Activated CD4-positive, alpha-beta T cell treated with anti-CD3 and anti-CD28 coated beads, Interleukin-2, amount 10 ng/mL, durations not matched to agents 7 days and 5 days (primary cell): ENCODE data around the gene SYT2. TPM values are rescaled to one million over a fixed set of nuclear protein-coding genes. Genes with fewer than 3 reads are reported as not detected.
"Not testable (repeated sequence)": the region's sequence is repeated elsewhere in the genome, so short reads cannot be mapped to it uniquely, and the experiment has no call there.

ENCODE experiments used
- CTCF ChIA-PET: fragments of 350-600 bp; sonication (Branson Sonifier 250); formaldehyde crosslinking; loops from one replicate; lab custom pipeline; 2021; ENCODE audit warnings: antibody characterized with exemption; lab: Charles Lee
- POLR2A ChIA-PET: fragments of 350-600 bp; sonication (Branson Sonifier 250); formaldehyde crosslinking; loops from one replicate; lab custom pipeline; 2021; ENCODE audit warnings: antibody characterized with exemption; lab: Charles Lee
- DNase-seq: peaks from one replicate; pipeline ENCODE4 v3.0.0-alpha.2; 2020
- H3K27ac Mint-ChIP-seq: one replicate; pipeline ENCODE4 v1.8.0; 2021; ENCODE audit warnings: mild to moderate bottlenecking, moderate library complexity, mixed read lengths
- H3K27me3 Mint-ChIP-seq: one replicate; pipeline ENCODE4 v1.8.0; 2021; ENCODE audit warnings: mixed read lengths
- H3K36me3 Mint-ChIP-seq: one replicate; pipeline ENCODE4 v1.8.0; 2021; ENCODE audit warnings: low read depth, mixed read lengths
- H3K4me1 Mint-ChIP-seq: one replicate; pipeline ENCODE4 v1.8.0; 2021; ENCODE audit warnings: mixed read lengths
- H3K4me3 Mint-ChIP-seq: one replicate; pipeline ENCODE4 v1.8.0; 2021; ENCODE audit warnings: mild to moderate bottlenecking, moderate library complexity, mixed read lengths
- H3K9me3 Mint-ChIP-seq: one replicate; pipeline ENCODE4 v1.8.0; 2021; ENCODE audit warnings: mixed read lengths
- total RNA-seq, 2 experiments: library from RNA; stranded (reverse); gene quantifications; one replicate each; pipeline ENCODE4 v1.2.3, GENCODE V29; 2021

SYT2 gene
- total RNA-seq, 2 experiments from 2014 or later: not detected

DNA sequence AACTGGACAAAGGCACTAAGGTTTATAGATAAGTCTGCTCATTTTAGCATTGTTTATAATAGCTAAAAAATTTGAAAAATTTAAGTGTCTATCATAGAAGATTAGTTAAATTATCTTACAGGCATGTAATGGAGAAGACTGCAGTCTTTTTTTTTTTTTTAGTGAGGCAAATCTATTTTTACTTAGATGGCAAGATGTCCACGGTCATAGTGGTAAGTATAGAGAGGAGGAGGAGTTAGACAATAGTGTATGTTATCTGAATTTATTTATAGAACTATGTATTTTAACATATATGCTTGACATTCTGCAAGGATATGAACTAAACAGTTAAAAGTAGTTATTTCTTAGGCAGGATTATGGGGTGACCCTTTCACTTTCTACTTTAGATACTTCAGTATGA, 149.0 kb downstream of the SYT2 start:
- Mint-ChIP-seq H3K36me3 (peaks cover 1% of the 10 kb centered on the region), H3K9me3 (no peaks in the 10 kb centered on the region), H3K27me3 (no peaks in the 10 kb centered on the region), H3K27ac (no peak overlapping the region), H3K4me1 (peaks cover 14% of the 10 kb centered on the region), H3K4me3 (no peak overlapping the region)
- POLR2A ChIA-PET: interaction anchor here (0.6 kb wide), 1 partner anchor 21 kb away, joined by 3 read pairs; no protein-coding TSS in a partner anchor
- no peak for DNase-seq
- CTCF ChIA-PET: interaction anchor here (0.5 to 1.3 kb wide), 4 partner anchors 11 to 512 kb away, joined by 3 read pairs; no protein-coding TSS in a partner anchor

DNA sequence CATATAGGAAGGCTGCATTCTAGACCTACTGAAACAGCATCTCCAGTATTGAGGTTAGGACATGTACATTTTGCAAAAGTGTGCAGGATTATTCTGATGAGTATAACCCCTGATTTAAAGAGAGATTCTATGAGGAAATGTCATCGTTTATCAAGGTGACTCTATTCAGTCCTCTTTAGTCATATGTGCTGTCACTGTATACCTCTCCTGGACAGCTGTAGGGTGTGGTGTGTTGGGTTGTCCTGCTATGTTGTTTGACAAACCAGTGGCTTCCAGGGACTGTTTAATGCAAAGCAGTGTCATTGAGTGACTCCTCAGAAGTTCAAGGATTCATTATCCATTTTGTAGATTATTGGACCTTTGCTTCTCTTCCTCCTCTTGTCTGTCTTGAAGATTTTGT, 152.6 kb downstream of the SYT2 start:
- DNase-seq, H3K27me3 Mint-ChIP-seq, POLR2A ChIA-PET, H3K4me3 Mint-ChIP-seq, CTCF ChIA-PET, H3K36me3 Mint-ChIP-seq, H3K9me3 Mint-ChIP-seq, H3K4me1 Mint-ChIP-seq, H3K27ac Mint-ChIP-seq: not testable (repeated sequence)

DNA sequence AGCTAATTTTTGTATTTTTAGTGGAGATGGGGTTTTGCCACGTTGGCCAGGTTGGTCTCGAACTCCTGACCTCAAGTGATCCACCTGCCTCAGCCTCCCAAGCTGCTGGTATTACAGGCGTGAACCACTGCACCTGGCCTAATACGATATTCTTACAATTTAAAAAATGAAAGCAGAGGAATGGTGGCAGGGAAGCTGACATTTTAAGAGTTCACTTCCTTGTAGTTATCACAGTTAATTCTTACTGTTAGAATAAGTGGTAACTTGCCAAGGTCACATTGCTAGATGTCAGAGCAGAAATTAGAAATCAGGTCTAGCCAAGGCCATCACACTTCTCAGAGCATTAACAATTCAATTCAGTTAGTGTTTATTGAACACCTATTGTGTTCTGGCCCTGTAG, 154.2 kb downstream of the SYT2 start:
- DNase-seq, H3K4me3 Mint-ChIP-seq, H3K27ac Mint-ChIP-seq, CTCF ChIA-PET, H3K4me1 Mint-ChIP-seq, H3K27me3 Mint-ChIP-seq, H3K9me3 Mint-ChIP-seq, H3K36me3 Mint-ChIP-seq, POLR2A ChIA-PET: not testable (repeated sequence)

DNA sequence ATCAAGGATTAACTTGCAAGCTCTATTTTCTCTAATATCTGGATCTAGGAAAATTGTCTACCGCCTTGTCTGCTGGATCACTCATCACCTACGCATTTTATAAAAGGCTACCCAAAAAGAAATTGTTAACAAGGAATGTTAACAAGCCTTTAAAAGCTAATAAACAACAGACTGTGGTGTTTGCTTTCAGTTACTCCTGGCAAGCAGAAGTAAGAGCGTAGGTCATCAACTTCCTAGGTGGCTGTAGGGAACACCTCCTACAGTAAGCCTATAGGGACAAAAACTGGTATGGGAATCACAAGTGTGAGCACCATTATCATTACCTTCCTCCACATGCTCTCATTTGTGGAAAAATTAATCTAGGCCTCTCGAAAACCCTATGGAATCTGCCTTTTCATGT, 155.6 kb downstream of the SYT2 start:
- H3K4me3 Mint-ChIP-seq, POLR2A ChIA-PET: not testable (repeated sequence)
- CTCF ChIA-PET: interaction anchor here (1.4 kb wide), 1 partner anchor 8 kb away, joined by 3 read pairs; no protein-coding TSS in a partner anchor

DNA sequence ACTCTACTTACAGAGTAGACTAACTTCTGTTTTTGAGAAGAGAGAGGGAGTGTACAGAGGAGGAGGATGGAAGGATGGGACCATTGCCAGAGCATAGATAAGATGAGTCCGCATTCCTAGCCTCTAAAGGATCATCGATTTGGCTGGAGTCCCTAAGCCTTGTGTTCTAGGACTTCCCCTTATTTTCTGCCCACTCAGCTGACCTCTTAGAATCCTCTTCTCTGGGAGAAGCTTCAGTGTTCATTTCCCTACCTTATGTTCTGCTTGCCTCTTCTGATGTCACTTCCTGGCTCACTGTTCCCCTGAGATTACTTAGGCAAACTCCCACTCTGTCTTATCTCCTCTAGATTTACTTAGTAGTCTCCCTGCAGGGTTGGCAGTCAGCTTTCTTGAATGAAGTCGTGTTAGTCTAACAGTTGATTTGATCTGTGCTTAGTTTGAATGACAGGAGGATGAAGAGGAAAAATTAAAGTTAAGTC, 156.7 kb downstream of the SYT2 start:
- Mint-ChIP-seq H3K36me3 (no peaks in the 10 kb centered on the region), H3K4me3 (no peak overlapping the region), H3K4me1 (peaks cover 3% of the 10 kb centered on the region), H3K27ac (no peak overlapping the region), H3K9me3 (no peaks in the 10 kb centered on the region), H3K27me3 (no peaks in the 10 kb centered on the region)
- CTCF ChIA-PET: interaction anchor here (1.4 kb wide), 1 partner anchor 9 kb away, joined by 3 read pairs; no protein-coding TSS in a partner anchor
- no peak for DNase-seq
- POLR2A ChIA-PET: no interaction called here

More for the DNA sequence above, 155.6 kb downstream of the SYT2 start:
- H3K27me3 Mint-ChIP-seq, H3K27ac Mint-ChIP-seq, H3K4me1 Mint-ChIP-seq, H3K36me3 Mint-ChIP-seq, DNase-seq, H3K9me3 Mint-ChIP-seq: not testable (repeated sequence)

DNA sequence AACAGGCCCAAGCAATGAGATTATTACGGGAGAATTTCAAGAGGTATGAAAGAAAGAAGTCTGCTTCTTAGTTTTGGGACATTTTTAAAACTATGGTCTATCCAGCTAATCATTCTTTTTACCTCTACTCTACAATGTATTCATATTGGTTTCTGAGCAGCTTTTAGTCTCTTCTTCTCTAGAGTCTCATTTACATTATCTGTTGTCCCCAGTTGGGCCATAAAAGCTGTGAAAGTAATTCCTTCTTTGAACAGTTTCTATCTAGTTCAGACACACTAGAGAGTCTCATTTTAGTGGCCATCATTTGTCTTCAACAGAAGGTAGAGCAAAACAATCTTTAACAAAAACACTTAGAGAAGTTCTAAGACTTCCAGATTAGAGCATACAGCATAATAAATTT, 157.2 kb downstream of the SYT2 start:
- H3K27ac Mint-ChIP-seq, H3K4me1 Mint-ChIP-seq, H3K4me3 Mint-ChIP-seq, DNase-seq, H3K27me3 Mint-ChIP-seq, H3K36me3 Mint-ChIP-seq, POLR2A ChIA-PET, H3K9me3 Mint-ChIP-seq: not testable (repeated sequence)
- CTCF ChIA-PET: interaction anchor here (1.1 kb wide), 1 partner anchor 53 kb away, joined by 3 read pairs; no protein-coding TSS in a partner anchor

DNA sequence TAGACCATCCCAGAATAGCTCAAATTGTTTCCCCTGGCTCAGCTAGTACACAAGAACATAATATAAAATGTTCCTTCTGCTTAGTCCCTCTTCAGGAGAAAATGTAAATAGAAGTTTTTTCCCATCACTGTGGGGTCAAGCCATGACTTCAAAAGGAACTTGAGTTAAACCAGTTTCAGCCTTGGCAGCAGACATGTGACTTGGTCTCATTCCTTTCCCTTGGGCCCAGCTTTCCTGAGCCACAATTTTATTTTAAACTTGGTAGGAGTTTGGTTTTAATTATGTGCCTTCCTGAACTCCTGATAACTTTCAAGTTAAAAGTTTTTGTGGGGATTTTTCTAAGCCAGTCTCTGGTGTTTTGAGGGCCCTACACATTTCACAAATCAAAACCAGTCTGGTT, 157.6 kb downstream of the SYT2 start:
- H3K36me3 Mint-ChIP-seq, H3K27ac Mint-ChIP-seq, H3K27me3 Mint-ChIP-seq, DNase-seq, POLR2A ChIA-PET, H3K4me3 Mint-ChIP-seq, H3K9me3 Mint-ChIP-seq, H3K4me1 Mint-ChIP-seq: not testable (repeated sequence)
- CTCF ChIA-PET: interaction anchor here (1.1 kb wide), 1 partner anchor 54 kb away, joined by 3 read pairs; no protein-coding TSS in a partner anchor

DNA sequence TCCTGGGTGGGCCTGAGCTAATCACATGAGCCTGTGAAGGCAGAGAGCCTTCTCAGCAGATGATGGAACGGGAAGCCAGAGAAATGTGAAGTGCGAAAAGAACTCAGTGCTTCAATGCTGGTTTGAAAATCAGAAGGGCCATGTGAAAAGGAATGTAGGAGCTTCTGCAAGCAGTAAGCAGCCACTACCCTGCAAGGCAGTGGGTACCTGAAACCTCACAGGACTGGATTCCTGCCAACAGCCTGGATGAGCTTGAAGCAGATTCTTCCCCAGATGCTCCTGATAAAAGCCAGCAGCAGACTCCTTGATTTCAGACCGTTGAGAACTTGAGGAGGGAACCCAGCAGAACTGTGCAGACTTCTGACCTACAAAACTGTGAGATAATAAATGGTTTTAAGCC, 158.6 kb downstream of the SYT2 start:
- H3K9me3 Mint-ChIP-seq: no peaks in the 10 kb centered on the region
- H3K4me3 Mint-ChIP-seq: no peak overlapping the region
- no peaks in the 10 kb centered on the region for H3K27me3 Mint-ChIP-seq
- peaks cover 9% of the 10 kb centered on the region for H3K4me1 Mint-ChIP-seq
- ChIA-PET POLR2A (no interaction called here), CTCF (no interaction called here)
- H3K36me3 Mint-ChIP-seq: no peaks in the 10 kb centered on the region
- no peak for DNase-seq
- H3K27ac Mint-ChIP-seq: no peak overlapping the region

DNA sequence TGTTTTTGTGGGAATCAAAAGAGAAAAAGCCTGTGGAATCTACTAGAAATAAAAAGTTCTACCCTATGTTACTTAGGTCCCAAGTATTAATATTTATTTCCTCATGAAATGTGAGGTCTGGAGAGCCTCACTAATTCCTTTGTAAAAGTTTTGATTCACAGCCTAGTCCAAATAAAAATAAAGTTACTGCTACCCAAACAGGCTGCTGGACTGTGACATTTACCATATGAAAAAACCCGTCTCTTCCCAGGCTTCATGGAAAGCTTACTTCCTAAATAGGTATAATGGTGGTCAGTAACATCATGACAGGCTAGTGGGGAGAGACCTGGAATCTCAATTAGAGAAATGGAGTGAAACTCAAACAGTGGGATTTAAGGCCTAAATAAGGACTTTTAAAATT, 160.2 kb downstream of the SYT2 start:
- H3K9me3 Mint-ChIP-seq, DNase-seq, H3K36me3 Mint-ChIP-seq, POLR2A ChIA-PET, H3K27me3 Mint-ChIP-seq, H3K27ac Mint-ChIP-seq, H3K4me3 Mint-ChIP-seq: not testable (repeated sequence)
- CTCF ChIA-PET: interaction anchor here (0.7 kb wide), 1 partner anchor 684 kb away, joined by 3 read pairs; no protein-coding TSS in a partner anchor
- H3K4me1 Mint-ChIP-seq: peaks cover 23% of the 10 kb centered on the region

DNA sequence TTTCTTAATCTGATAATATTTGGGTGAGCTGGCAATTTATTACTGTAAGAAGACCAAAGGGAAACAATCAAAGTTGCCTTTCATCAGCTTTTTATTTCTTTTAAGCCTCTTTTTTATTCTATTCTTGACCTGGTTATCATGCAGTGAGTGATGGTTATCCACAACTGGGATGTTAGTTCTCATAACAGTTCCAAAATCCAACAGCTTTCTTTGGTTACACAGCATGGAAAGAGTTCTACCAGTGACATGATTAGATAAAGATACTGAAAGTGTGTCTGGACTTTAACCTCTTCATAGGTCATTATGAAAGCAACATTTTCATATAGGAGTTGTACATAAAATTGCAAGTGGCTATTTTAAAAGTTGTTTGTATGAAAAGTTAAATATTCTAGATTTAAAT, 163.0 kb downstream of the SYT2 start:
- DNase-seq: no peak
- POLR2A ChIA-PET: no interaction called here
- Mint-ChIP-seq H3K4me1 (peaks cover 19% of the 10 kb centered on the region), H3K36me3 (no peaks in the 10 kb centered on the region), H3K27me3 (no peaks in the 10 kb centered on the region), H3K9me3 (no peaks in the 10 kb centered on the region), H3K27ac (no peak overlapping the region), H3K4me3 (no peak overlapping the region)
- CTCF ChIA-PET: no interaction called here

DNA sequence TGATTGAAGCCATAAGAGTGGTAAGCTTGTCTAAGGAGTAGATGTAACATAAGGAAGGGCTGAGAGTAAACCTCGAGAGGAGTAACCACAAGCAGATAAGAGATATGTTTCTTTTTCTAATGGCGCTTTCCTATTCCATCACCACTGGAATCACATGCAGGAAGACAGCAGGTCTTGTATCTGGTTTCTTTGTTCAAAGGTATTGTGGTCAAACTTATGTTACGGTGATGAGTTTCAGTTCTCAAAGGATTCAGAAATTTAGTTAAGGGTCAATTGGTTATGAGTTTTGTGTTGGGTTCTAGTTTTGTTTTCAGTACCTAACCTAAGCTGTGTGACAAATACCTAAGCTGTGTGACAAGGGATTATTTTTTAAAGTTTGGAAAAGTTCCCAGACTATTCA, 163.5 kb downstream of the SYT2 start:
- CTCF ChIA-PET, H3K27me3 Mint-ChIP-seq, H3K27ac Mint-ChIP-seq, DNase-seq, POLR2A ChIA-PET, H3K36me3 Mint-ChIP-seq, H3K9me3 Mint-ChIP-seq, H3K4me3 Mint-ChIP-seq: not testable (repeated sequence)
- peaks cover 19% of the 10 kb centered on the region for H3K4me1 Mint-ChIP-seq

DNA sequence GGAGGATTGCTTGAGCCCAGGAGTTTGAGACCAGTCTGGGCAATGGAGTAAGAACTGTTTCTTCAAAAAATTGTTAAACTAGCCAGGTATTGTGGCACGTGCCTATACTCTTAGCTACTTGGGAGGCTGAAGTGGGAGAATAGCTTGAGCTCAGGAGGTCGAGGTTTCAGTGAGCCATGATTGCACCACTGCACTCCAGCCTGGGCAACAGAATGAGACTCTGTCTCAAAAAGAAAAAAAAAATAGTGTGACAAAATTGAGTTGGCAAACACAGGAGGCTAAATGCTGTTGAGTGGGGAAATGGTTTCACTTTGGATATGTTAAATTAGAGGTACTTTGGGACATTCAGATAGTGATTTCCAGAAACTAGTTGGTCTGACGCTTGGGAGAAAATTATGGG, 163.9 kb downstream of the SYT2 start:
- H3K4me3 Mint-ChIP-seq, CTCF ChIA-PET, H3K27me3 Mint-ChIP-seq, DNase-seq, H3K27ac Mint-ChIP-seq, POLR2A ChIA-PET, H3K9me3 Mint-ChIP-seq, H3K36me3 Mint-ChIP-seq: not testable (repeated sequence)
- peaks cover 19% of the 10 kb centered on the region for H3K4me1 Mint-ChIP-seq

DNA sequence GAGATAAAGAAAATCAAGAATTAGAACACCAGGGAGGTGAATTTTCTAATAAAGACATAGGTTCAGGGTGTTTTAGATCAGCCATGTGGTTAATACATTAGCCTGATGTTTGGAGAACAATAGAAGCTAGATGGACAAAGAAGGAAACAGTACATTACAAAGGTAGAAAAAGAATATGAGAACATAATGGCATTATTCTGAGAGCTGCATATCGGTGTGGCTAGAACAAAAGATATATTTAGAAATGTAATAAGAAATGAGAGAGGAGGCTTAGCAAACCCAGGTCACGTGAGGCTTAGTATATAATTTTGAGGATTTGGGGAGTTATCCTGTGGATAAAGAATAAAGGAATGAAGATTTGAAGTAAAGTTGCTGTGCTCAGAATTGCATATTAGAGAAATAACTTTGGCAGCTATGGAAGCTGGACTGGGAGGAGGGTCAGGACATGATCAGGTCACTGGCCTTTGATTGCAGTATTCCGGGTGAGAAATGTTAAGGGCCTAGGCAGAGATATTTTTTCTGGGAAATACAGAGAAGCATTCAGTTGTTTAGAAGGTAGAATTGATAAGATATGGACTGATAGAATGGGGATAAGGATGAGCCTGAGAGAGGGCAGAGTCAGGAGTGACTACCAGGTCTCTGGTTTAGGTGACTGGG, 164.5 kb downstream of the SYT2 start:
- POLR2A ChIA-PET, H3K9me3 Mint-ChIP-seq, H3K27ac Mint-ChIP-seq: not testable (repeated sequence)

More for the DNA sequence above, 164.5 kb downstream of the SYT2 start:
- H3K4me1 Mint-ChIP-seq: peaks cover 19% of the 10 kb centered on the region
- H3K36me3 Mint-ChIP-seq, H3K4me3 Mint-ChIP-seq, CTCF ChIA-PET, DNase-seq, H3K27me3 Mint-ChIP-seq: not testable (repeated sequence)
